ENCODE data around the gene TMEM208. TPM values are rescaled to one million over a fixed set of nuclear protein-coding genes. Genes with fewer than 3 reads are reported as not detected.

The TMEM208 gene
- polyA plus RNA-seq, 1 of the 3 experiments (the other 2 are of a cell fraction), result 98.2 TPM

- H3F3A ChIP-seq (replicated peaks; ENCODE audit: insufficient read depth), result peaks cover 6% of the 10 kb centered on the region
- no peaks in the 10 kb centered on the region for H4K20me1 ChIP-seq (ENCODE audit: insufficient read depth)
- WGBS (ENCODE audit: low lambda C conversion rate), result 89% methylated on average over 10 of the region's 23 CpGs
- no peak overlapping the region for H3K4me2 ChIP-seq
- H3K27me3 ChIP-seq (ENCODE audit: insufficient read depth), result no peaks in the 10 kb centered on the region
- H2AFZ ChIP-seq (ENCODE audit: low read depth), result no peak overlapping the region
- no peak overlapping the region for H3K27ac ChIP-seq (ENCODE audit: low read depth in 2 of 2, low read length in 1 of 2)
- no peak for DNase-seq
- ChIA-PET POLR2A (interaction anchor here (0.5 to 1.0 kb wide), 3 partner anchors 9 to 257 kb away, joined by 3 to 4 read pairs (median 3); no protein-coding TSS in a partner anchor), CTCF (interaction anchor here (1.0 to 1.2 kb wide), 2 partner anchors 14 to 48 kb away, joined by 3 read pairs; no protein-coding TSS in a partner anchor)
- TF ChIP-seq PBX3 (IDR thresholded peaks at IDR 0.05), result no peak
- TF ChIP-seq, protein P1, sequence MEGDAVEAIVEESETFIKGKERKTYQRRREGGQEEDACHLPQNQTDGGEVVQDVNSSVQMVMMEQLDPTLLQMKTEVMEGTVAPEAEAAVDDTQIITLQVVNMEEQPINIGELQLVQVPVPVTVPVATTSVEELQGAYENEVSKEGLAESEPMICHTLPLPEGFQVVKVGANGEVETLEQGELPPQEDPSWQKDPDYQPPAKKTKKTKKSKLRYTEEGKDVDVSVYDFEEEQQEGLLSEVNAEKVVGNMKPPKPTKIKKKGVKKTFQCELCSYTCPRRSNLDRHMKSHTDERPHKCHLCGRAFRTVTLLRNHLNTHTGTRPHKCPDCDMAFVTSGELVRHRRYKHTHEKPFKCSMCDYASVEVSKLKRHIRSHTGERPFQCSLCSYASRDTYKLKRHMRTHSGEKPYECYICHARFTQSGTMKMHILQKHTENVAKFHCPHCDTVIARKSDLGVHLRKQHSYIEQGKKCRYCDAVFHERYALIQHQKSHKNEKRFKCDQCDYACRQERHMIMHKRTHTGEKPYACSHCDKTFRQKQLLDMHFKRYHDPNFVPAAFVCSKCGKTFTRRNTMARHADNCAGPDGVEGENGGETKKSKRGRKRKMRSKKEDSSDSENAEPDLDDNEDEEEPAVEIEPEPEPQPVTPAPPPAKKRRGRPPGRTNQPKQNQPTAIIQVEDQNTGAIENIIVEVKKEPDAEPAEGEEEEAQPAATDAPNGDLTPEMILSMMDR (IDR thresholded peaks at IDR 0.05), result no peak
- H3K4me1 ChIP-seq (ENCODE audit: control insufficient read depth in 1 of 2, insufficient read depth in 2 of 2, low read depth in 1 of 2, low read length in 1 of 2), result peaks cover 6 to 11% of the 10 kb centered on the region in 2 experiments; a peak in 2 of 4 replicates
- H3K36me3 ChIP-seq (replicated peaks in 1 of 2; ENCODE audit: control insufficient read depth in 1 of 2, insufficient read depth in 2 of 2, low read length in 1 of 2), result peaks cover 6 to 49% of the 10 kb centered on the region in 2 experiments
- no peak overlapping the region for H3K9ac ChIP-seq
- H3K79me2 ChIP-seq (ENCODE audit: insufficient read depth), result no peaks in the 10 kb centered on the region
- H3K9me2 ChIP-seq, result no peaks in the 10 kb centered on the region
- no peak overlapping the region for H3K4me3 ChIP-seq (ENCODE audit: low read depth in 2 of 2, low read length in 1 of 2)
- H3K9me3 ChIP-seq, result no peaks in the 10 kb centered on the region
Observed at GRCh38 chr16:67202956-67203493, 23.9 kb upstream of the TMEM208 start.

- POLR2A ChIA-PET, result no interaction called here
- Histone ChIP-seq H3K4me2 (no peak overlapping the region), H3K4me3 (ENCODE audit: low read depth in 2 of 2, low read length in 1 of 2) (no peak overlapping the region), H3K27me3 (ENCODE audit: insufficient read depth) (no peaks in the 10 kb centered on the region), H3F3A (replicated peaks; ENCODE audit: insufficient read depth) (peaks cover 4% of the 10 kb centered on the region), H3K9me3 (no peaks in the 10 kb centered on the region), H3K4me1 (ENCODE audit: control insufficient read depth in 1 of 2, insufficient read depth in 2 of 2, low read depth in 1 of 2, low read length in 1 of 2) (peaks cover 8 to 11% of the 10 kb centered on the region in 2 experiments; a peak in 2 of 4 replicates), H4K20me1 (ENCODE audit: insufficient read depth) (no peaks in the 10 kb centered on the region), H3K9ac (no peak overlapping the region), H3K36me3 (replicated peaks in 1 of 2; ENCODE audit: control insufficient read depth in 1 of 2, insufficient read depth in 2 of 2, low read length in 1 of 2) (peaks cover 0 to 40% of the 10 kb centered on the region in 2 experiments), H3K9me2 (no peaks in the 10 kb centered on the region), H3K27ac (ENCODE audit: low read depth in 2 of 2, low read length in 1 of 2) (no peak overlapping the region), H2AFZ (ENCODE audit: low read depth) (no peak overlapping the region), H3K79me2 (ENCODE audit: insufficient read depth) (no peaks in the 10 kb centered on the region)
- WGBS (ENCODE audit: low lambda C conversion rate), result 100% methylated on average over 3 of the region's 4 CpGs
- TF ChIP-seq, protein P2, sequence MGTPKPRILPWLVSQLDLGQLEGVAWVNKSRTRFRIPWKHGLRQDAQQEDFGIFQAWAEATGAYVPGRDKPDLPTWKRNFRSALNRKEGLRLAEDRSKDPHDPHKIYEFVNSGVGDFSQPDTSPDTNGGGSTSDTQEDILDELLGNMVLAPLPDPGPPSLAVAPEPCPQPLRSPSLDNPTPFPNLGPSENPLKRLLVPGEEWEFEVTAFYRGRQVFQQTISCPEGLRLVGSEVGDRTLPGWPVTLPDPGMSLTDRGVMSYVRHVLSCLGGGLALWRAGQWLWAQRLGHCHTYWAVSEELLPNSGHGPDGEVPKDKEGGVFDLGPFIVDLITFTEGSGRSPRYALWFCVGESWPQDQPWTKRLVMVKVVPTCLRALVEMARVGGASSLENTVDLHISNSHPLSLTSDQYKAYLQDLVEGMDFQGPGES (IDR thresholded peaks at IDR 0.05; ENCODE audit: low read depth, low read length), result no peak
- TF ChIP-seq POLR2AphosphoS5 (IDR thresholded peaks at IDR 0.05; ENCODE audit: low read depth, low read length) (0 out of 2 replicates have a peak, but pooled peaks have one; percentile 10), RFX5 (IDR thresholded peaks at IDR 0.05; ENCODE audit: low read length) (no peak), GABPA (IDR thresholded peaks at IDR 0.05; ENCODE audit: low read depth) (no peak)
- CTCF ChIA-PET, result no interaction called here
- no peak for DNase-seq
Observed at GRCh38 chr16:67204076-67204475, 22.9 kb upstream of the TMEM208 start.

Measured in SK-N-SH (cell line).